IPS DF 6.9 (cell line): ENCODE measurements around the gene FNBP1.

ENCODE experiments used
- DNase-seq: peaks from one replicate; pipeline ENCODE4 v3.0.0-alpha.2; 2013; ENCODE audit warnings: low read depth, low spot score
- H3K27ac ChIP-seq: one replicate; pipeline ENCODE4 v1.5.1; 2013; ENCODE audit warnings: low read length, control low read depth
- H3K27me3 ChIP-seq: 2 replicates; pipeline ENCODE4 v1.6.1; 2013; ENCODE audit warnings: mild to moderate bottlenecking, low read length; ENCODE audit not compliant: control insufficient read depth, insufficient read depth
- H3K36me3 ChIP-seq: 2 replicates; pipeline ENCODE4 v1.6.1; 2013; ENCODE audit warnings: low read length; ENCODE audit not compliant: control insufficient read depth, insufficient read depth
- H3K4me1 ChIP-seq: 2 replicates; pipeline ENCODE4 v1.6.1; 2013; ENCODE audit warnings: low read length; ENCODE audit not compliant: control insufficient read depth, insufficient read depth
- H3K4me3 ChIP-seq: 2 replicates; pipeline ENCODE4 v1.5.1; 2013; ENCODE audit warnings: mild to moderate bottlenecking, low read length
- H3K9me3 ChIP-seq: 2 replicates; pipeline ENCODE4 v1.6.1; 2013; ENCODE audit warnings: low read length, inconsistent platforms; ENCODE audit not compliant: control insufficient read depth, insufficient read depth
- WGBS: extraction: QIAGEN DNeasy Blood & Tissue Kit; methylation state at CpG from one replicate; pipeline ENCODE4 v1.1.7; 2013; ENCODE audit warnings: mixed read lengths, missing lambda C conversion rate; ENCODE audit not compliant: insufficient read length, insufficient coverage; 5-methylcytosine and 5-hydroxymethylcytosine counted together

FNBP1 gene

DNA sequence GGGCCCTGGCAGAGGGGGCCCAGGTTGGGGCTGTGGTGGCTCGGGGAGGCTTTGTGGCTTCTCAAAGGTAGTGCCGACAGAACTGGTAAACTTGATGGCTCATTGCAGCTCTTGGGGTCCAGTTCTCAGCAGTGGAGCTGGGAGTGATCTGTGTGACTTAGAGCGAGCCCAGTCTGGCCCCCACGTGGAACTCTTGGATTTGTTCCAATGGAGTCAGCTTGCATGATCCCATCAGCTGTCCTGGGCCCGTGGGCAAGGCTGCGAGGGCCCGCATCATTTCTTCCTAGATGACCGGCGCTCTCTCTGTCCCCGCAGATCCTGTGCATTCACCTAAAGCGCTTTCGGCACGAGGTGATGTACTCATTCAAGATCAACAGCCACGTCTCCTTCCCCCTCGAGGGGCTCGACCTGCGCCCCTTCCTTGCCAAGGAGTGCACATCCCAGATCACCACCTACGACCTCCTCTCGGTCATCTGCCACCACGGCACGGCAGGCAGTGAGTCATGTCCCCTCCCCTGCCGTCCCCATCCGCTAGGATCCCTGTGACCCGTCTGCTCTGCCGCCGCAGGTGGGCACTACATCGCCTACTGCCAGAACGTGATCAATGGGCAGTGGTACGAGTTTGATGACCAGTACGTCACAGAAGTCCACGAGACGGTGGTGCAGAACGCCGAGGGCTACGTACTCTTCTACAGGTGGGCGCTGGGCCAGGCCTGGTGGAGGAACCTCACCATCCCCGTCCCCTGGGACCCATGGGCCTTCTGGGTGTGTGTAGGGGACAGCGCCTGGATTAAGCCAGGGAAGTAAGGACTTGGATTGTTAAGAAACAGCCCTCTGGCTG is 168.5 kb downstream of the FNBP1 start:
- Histone ChIP-seq H3K36me3 (no peaks in the 10 kb centered on the region), H3K9me3 (no peaks in the 10 kb centered on the region), H3K27me3 (no peaks in the 10 kb centered on the region), H3K4me1 (no peaks in the 10 kb centered on the region), H3K27ac (no peak overlapping the region), H3K4me3 (no peak overlapping the region)
- no CpG with 5 or more reads among the region's 38 CpGs for WGBS
- no peak for DNase-seq

DNA sequence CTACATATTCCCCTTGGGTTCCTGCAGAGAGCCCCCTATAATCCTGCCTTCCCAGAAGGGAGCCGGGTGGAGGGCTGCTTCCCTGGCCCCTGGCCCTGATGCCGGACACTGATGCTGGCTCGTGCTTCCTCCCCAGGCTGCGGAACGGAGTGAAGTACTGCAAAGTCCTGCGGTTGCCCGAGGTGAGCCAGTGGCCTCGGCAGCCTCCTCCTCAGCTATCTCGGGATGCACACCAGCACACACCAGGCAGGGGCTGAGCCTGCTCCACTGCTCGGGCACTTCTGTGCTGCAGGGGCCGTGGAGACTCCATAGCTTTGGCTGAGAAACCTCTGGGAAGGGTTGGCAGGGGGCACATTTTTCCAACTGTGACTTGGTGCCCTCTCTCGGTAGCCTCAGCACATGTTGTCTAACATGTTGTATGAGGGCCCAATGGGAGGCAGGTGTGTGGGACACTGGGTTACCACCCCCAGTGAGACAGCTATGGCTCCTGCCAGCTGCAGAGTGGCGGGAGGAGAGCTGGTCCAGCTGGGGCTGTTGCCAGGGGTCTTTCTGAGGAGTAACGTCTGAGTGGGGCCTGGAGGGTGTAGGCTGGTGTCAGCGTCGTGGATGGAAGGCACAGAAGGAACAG is 169.3 kb downstream of the FNBP1 start:
- H3K9me3 ChIP-seq = no peaks in the 10 kb centered on the region
- no peak overlapping the region for H3K4me3 ChIP-seq
- no peaks in the 10 kb centered on the region for H3K27me3 ChIP-seq
- no peaks in the 10 kb centered on the region for H3K4me1 ChIP-seq
- no peak for DNase-seq
- H3K27ac ChIP-seq = no peak overlapping the region
- WGBS = no CpG with 5 or more reads among the region's 16 CpGs
- no peaks in the 10 kb centered on the region for H3K36me3 ChIP-seq

DNA sequence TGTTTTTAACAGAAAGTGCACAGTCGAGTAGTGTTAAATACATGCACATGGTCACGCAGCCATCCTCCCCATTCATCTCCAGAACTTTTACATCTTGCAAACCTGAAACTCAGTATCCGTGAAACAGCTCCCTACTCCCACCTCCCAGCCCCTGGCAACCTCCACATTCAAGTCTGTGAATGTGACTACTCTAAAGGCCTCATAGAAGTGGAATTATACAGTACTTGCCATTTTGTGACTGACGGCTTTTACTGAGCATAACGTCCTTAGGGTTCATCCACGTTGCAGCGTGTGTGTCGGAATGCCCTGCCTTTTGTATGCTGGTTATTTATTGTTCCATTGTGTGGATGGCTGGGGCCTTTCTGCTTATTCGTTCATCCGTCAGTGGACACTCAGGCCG is 171.9 kb downstream of the FNBP1 start:
- DNase-seq = no peak
- Histone ChIP-seq H3K27me3 (no peaks in the 10 kb centered on the region), H3K27ac (no peak overlapping the region), H3K4me3 (no peak overlapping the region), H3K36me3 (no peaks in the 10 kb centered on the region), H3K4me1 (no peaks in the 10 kb centered on the region), H3K9me3 (no peaks in the 10 kb centered on the region)
- no CpG with 5 or more reads among the region's 11 CpGs for WGBS

DNA sequence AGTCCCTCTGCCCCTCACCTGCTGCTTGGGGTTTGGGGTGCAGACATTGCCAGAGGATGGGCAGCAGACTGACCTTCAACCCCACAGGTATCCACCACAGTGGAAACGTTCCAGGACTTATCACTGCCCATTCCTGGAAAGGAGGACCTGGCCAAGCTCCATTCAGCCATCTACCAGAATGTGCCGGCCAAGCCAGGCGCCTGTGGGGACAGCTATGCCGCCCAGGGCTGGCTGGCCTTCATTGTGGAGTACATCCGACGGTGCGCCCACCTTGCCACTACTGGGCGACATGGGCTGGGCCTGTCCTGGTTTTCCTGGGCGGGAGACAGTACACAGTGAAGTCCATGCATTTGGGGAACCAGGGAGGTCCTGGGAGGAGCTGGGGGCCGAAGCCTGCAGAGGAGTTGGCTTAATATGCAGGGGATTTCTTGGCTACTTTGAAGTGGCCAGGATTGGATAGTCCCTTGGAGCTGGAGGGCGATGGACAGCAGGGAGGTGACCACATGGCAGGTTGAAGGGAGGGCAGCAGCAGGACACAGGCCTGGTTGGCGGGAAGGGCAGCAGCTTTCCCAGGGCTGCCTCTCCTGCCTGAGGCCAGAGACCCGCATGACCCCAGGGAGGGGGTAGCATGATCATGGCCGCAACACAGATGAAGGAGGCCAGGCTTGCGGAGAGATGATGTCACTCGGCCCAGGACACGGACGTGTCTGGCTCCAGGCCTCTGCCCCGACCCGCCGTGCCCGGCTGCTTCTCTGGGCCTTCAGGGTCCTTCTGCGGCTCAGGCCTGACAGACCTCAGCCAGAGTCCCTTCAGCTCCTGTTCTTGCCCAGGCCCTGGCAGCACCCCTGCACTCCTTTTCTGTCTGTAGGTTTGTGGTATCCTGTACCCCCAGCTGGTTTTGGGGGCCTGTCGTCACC is 173.1 kb downstream of the FNBP1 start:
- no peak for DNase-seq
- no peaks in the 10 kb centered on the region for H3K9me3 ChIP-seq
- H3K27me3 ChIP-seq = no peaks in the 10 kb centered on the region
- no peaks in the 10 kb centered on the region for H3K4me1 ChIP-seq
- H3K27ac ChIP-seq = no peak overlapping the region
- H3K36me3 ChIP-seq = no peaks in the 10 kb centered on the region
- no CpG with 5 or more reads among the region's 24 CpGs for WGBS
- no peak overlapping the region for H3K4me3 ChIP-seq

DNA sequence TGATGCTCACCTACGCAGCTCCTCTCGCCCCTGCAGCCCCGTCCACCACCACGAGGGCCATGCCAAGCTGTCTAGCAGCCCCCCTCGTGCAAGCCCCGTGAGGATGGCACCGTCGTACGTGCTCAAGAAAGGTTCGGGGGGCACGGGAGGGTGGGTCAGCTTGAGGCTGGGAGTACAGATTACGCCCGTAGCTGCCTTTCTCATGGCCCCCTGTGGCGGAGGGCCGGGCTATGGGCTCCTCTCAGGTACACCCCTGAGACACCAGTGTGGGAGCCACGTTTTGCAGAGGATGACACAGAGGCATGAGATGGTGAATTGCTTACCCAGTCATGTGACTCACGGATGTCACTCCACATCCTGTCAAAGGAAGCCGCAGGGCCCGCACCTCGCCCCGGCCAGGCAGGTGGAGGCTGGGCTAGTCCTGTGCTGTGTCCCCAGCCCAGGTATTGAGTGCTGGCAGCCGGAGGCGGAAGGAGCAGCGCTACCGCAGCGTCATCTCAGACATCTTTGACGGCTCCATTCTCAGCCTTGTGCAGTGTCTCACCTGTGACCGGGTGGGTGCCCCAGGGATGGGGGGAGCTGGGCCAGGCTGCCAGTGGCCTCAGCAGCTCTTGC is 174.0 kb downstream of the FNBP1 start:
- WGBS = no CpG with 5 or more reads among the region's 28 CpGs
- H3K4me3 ChIP-seq = no peak overlapping the region
- no peaks in the 10 kb centered on the region for H3K36me3 ChIP-seq
- no peaks in the 10 kb centered on the region for H3K4me1 ChIP-seq
- no peaks in the 10 kb centered on the region for H3K27me3 ChIP-seq
- DNase-seq = no peak
- no peaks in the 10 kb centered on the region for H3K9me3 ChIP-seq
- H3K27ac ChIP-seq = no peak overlapping the region

DNA sequence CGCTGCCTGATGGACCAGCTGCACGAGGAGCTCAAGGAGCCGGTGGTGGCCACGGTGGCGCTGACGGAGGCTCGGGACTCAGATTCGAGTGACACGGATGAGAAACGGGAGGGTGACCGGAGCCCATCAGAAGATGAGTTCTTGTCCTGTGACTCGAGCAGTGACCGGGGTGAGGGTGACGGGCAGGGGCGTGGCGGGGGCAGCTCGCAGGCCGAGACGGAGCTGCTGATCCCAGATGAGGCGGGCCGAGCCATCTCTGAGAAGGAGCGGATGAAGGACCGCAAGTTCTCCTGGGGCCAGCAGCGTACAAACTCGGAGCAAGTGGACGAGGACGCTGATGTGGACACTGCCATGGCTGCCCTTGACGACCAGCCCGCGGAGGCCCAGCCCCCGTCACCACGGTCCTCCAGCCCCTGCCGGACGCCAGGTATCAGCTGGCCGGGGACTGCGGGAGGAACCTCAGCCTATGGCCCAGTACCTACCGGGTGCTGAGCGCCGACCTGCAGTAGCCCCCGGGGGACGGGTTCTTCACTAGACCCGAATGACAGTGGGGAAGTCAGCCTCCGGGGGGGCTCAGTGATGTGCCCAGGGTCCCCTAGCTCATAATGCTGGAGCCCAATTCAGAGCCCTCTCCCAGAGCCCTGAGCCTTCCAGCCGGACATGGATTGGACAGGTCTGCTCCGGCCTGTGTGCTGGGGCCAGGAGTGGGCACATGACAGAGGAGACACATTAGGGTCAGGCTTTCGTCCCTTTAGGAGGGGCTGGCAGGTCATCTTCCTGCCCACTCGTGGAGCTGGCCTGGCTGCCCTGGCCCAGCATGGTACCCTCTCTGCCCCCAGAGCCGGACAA is 174.7 kb downstream of the FNBP1 start:
- no CpG with 5 or more reads among the region's 48 CpGs for WGBS
- Histone ChIP-seq H3K27me3 (no peaks in the 10 kb centered on the region), H3K9me3 (no peaks in the 10 kb centered on the region), H3K36me3 (no peaks in the 10 kb centered on the region), H3K4me1 (no peaks in the 10 kb centered on the region), H3K4me3 (no peak overlapping the region), H3K27ac (no peak overlapping the region)
- no peak for DNase-seq

DNA sequence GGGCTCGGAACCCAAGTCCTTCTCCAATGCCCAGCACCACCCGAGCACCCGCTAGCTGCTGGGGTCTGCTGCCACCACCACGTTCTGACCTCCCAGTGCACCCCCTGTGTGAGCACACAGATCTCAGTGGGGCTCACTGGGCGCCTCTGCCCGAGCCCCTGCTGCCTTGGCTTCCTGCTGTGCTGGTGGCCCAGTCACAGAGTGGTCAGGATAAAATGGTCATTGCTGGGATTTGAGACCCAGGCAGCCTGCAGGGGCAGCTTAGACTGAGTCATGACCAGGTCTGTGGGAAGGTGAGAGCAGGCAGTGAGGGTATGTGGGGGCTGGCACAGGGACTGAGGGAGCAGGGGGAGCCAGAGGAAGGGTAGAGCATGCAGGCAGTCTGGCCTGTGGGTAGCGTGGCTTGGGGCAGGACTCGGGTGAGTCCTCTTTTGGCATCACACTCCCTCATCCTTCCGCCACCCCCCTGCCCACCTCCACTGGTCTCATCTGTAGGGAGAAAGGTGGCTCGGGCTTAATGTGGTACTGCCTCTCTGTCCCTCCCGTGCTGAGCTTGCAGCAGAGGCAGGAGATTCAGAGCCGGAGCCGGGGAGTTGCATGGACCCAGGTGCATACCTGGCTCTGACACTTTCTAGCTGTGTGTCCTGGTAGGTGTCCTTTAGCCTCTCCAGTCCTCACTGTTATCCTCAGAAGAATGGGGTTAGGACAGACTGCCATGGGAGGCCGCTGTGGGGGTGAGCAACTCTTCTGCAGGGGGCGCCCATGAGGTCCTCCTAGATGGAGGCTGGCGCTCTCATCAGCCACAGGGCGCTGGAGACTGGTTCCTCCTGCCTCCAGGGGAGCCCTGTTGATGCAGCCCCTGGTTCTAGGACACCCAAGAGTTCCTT is 175.6 kb downstream of the FNBP1 start:
- Histone ChIP-seq H3K27me3 (no peaks in the 10 kb centered on the region), H3K4me1 (no peaks in the 10 kb centered on the region), H3K36me3 (no peaks in the 10 kb centered on the region), H3K4me3 (no peak overlapping the region), H3K9me3 (no peaks in the 10 kb centered on the region), H3K27ac (no peak overlapping the region)
- DNase-seq = no peak
- WGBS = no CpG with 5 or more reads among the region's 17 CpGs

DNA sequence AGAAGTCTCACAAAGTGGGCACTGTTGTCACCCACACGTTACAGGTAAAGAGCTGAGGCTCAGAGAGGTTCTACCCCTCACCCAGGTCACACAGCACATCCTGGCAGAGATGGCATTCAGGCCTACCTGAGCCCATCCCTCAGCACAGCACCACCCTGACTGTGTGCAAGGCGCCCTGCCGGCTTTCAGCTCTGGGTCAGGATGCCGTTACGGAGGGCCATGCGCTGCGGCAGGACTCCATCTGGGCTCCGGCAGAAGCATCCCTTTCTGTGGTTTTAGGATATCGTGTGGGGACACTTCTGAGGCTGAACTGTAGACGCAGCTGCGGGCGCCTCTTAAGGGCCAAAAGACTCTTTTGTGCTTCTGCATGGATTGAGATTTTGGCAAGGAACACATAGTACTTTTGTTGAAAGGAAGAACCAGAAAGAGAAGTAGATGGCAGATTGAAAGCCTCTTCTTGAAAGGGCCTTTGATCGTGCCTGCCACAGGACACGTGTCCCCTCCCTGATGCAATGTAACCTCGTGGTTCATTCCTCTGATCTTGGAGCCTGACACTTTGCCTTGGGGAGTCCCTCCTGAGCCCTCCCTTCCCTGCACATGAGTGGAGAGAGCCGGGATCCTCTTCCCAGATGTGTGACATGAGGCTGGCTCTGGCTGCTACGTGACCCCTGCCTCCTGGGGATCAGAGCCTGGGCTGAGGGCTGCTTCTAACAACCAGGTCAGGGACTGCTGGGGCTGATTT is 176.4 kb downstream of the FNBP1 start:
- H3K9me3 ChIP-seq = no peaks in the 10 kb centered on the region
- no CpG with 5 or more reads among the region's 17 CpGs for WGBS
- DNase-seq = no peak
- no peaks in the 10 kb centered on the region for H3K4me1 ChIP-seq
- H3K36me3 ChIP-seq = no peaks in the 10 kb centered on the region
- H3K27me3 ChIP-seq = no peaks in the 10 kb centered on the region
- no peak overlapping the region for H3K27ac ChIP-seq
- no peak overlapping the region for H3K4me3 ChIP-seq
